GM18502 (cell line): ENCODE data around the gene DYNLT5.
"Not testable (repeated sequence)": the region's sequence is repeated elsewhere in the genome, so short reads cannot be mapped to it uniquely, and the experiment has no call there.

ENCODE experiments used
- ATAC-seq: cut with Tn5 transposase; IDR thresholded peaks from one replicate; pipeline ENCODE4 v1.9.1; 2021; ENCODE audit warnings: mild to moderate bottlenecking; ENCODE audit not compliant: unreplicated experiment, poor library complexity

Gene DYNLT5

DNA sequence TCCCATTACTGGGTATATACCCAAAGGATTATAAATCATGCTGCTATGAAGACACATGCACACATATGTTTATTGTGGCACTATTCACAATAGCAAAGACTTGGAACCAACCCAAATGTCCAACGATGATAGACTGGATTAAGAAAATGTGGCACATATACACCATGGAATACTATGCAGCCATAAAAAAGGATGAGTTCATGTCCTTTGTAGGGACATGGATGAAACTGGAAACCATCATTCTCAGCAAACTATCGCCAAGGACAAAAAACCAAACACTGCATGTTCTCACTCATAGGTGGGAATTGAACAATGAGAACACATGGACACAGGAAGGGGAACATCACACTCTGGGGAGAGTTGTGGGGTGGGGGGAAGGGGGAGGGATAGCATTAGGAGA is 33.5 kb downstream of the DYNLT5 start:
- not testable (repeated sequence) for ATAC-seq

DNA sequence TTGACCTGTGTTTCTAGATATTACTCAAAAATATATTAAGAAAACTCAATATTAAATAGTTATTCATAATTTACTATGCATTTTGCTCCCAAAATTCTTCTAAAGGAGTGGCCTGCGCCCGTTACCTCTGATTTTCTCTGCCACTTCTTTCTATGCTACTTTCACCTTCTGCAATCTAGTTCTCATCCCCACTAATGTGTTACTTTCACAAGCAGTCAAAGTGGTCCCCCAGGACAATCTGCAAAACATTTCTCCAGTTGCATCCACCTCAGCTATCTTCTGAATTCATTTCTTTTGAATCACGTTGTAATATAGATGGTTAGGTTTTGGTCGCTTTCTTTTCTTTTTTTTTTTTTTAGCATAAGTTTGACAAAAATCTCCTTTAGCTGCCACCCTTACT is 35.4 kb downstream of the DYNLT5 start:
- ATAC-seq, result no peak

DNA sequence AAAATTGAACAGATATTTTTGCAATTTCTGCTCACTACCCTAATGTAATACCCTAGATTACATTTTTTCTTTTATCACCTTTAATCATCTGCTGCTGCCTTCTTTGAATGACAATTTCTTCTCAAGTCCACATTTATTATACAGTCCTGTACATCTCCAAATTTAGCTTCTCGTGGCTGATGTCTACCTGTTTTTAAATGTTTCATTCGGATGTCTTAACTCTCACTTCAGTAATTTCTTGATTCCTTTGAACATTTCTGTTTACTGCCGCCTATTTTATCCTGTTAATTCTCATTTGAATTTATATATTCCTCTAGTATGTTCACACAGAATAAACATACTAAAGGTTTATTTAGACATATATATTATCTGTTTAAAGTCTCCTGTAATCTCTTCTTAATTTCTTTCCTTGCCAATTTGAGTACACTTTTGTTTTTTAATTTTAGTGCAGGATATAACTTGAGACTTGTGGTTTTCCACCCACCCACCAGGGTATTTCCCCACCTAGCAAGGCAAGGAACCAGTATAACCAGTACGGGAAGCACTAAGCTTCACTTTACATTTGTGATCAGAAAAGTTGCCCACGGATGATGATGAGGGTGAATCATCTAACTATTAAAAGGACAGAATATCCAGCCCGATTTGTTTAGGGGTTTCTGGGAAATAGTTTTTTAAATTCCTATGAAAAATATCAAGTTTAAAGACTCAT is 36.1 kb downstream of the DYNLT5 start:
- peak; percentile 87 for ATAC-seq

DNA sequence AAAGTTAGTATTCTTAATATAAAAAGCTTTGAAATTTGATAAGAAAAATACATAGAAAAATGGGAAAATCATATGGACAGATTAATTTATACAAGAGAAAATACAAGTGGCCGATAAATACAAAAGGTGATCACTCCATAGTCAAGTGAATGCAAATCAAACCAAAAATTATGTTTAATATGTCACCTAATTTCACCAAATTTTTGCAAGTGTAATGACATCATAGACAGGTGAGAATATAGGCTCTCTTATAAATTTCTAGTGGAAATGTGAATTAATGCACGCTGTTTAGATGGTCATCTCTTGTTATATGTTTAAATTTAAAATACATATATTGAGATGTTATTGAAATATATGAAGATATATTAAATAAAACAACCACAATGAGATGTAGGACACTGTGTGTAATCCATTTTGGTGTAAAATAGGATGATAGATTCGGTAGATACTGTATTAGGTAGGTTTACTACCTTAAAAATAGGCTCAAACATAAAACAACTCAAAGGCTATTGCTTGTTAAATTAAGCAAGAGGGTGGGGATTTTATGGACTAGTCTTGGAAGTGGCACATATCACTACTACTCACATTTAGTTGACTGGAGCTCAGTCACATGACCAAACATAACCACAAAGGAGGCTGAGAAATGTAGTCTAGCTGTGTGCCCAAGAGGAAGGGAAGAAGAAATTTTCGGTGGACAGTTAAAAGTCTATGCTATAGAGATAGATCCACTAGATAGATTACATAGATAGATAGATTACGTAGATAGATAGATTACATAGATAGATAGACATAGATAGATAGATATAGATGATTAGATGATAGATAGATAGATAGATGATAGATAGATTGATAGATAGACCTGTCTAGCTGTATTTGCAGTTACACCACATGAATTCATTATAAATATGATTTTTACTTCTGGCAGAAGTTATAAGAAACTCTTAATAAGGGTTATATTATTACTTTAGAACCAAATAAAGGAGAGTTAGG is 39.7 kb downstream of the DYNLT5 start:
- no peak for ATAC-seq

DNA sequence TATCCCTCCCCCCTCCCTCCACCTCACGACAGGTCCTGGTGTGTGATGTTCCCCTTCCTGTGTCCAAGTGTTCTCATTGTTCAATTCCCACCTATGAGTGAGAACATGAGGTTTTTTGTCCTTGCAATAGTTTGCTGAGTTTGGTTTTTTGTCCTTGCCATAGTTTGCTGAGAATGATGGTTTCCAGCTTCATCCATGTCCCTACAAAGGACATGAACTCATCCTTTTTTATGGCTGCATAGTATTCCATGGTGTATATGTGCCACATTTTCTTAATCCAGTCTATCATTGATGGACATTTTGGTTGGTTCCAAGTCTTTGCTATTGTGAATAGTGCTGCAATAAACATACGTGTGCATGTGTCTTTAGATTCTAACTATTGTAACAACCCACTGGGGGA is 43.6 kb downstream of the DYNLT5 start:
- ATAC-seq, result not testable (repeated sequence)

DNA sequence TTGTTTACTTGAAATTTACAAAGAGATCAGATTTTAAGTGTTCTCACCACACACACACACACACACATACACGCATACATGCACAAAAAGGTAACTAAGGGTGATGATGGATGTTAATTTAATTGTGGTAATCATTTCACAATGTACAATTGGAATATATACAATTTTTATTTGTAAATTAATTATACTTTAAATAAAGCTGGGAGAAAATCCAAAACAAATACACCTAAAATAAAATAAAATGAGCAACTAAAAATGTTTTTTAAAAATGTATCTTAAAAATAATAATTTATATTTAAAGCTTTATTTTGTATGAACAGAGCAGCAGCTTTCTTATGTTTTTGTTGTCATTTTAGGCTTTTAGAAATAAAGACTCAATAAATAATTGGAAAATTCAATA is 57.0 kb downstream of the DYNLT5 start:
- ATAC-seq, result no peak

DNA sequence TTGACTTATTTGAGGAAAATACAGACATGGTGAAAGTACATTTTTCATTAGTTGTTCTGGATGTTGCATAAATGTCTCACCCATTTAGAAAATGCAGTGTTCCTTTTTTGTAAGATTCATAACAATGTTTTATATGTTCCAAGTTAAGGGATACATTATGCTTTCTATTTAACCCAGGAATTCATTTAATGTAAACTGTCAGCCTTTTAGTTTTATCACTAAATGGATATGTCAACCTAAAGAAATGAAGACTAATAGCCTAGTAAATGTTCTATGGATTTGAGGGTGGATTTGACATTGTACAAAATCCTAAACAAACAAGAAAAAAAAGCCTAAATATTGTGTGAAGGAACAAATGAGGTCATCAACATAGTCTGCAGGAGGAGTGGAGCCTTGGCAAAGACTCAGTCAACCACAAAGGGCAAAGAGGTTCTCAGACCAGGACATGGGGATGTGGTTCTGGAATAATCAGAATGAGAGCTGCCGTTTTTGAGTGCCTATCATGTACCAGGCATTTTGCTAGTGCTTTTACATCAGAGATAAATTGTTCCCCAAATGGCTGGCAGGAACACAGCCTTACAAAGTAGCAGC is 57.6 kb downstream of the DYNLT5 start:
- no peak for ATAC-seq

DNA sequence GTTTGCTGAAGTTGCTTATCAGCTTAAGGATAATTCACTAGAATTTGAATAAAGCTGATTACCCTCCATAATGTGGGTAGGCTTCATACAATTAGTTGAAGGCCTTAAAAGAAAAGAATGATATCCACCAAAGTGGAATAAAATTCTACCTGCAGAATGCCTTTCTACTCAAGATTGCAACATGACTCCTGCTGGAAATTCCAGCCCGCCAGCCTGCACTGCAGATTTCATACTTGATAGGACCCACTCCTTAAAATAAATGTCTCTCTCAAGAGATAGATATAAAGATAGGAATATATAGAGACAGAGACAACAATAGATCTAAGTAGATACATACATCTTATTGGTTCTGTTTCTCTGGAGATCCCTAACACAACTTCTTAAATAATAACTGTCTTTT is 72.5 kb downstream of the DYNLT5 start:
- no peak for ATAC-seq
